IgD-negative memory B cell (primary cell): ENCODE measurements around the gene VDR. TPM values are rescaled to one million over a fixed set of nuclear protein-coding genes. Genes with fewer than 3 reads are reported as not detected.

ENCODE experiments used
- H3K27ac Mint-ChIP-seq, 3 donors: one replicate each; pipeline ENCODE4 v1.8.0; 2020 to 2022; ENCODE audit warnings: mild to moderate bottlenecking in 3 of 3, mixed read lengths in 3 of 3, moderate library complexity in 1 of 3
- H3K27me3 Mint-ChIP-seq: one replicate; pipeline ENCODE4 v1.8.0; 2021; ENCODE audit warnings: mixed read lengths
- H3K36me3 Mint-ChIP-seq: one replicate; pipeline ENCODE4 v1.8.0; 2020; ENCODE audit warnings: mild to moderate bottlenecking, mixed read lengths
- H3K4me1 Mint-ChIP-seq, 3 donors: one replicate each; pipeline ENCODE4 v1.8.0; 2020 to 2022; ENCODE audit warnings: mixed read lengths in 3 of 3, mild to moderate bottlenecking in 1 of 3
- H3K4me3 Mint-ChIP-seq, 4 donors: one replicate each; pipeline ENCODE4 v1.8.0; 2020 to 2022; ENCODE audit warnings: mild to moderate bottlenecking in 4 of 4, mixed read lengths in 4 of 4, moderate library complexity in 3 of 4
- H3K9me3 Mint-ChIP-seq, 3 donors: one replicate each; pipeline ENCODE4 v1.8.0; 2020 to 2021; ENCODE audit warnings: mixed read lengths in 3 of 3, mild to moderate bottlenecking in 1 of 3
- polyA plus RNA-seq: library from polyadenylated mRNA; unstranded; fragments of 300-500 nt; fragmentation: Illumina TruSeq; gene quantifications from one replicate; pipeline ENCODE4 v1.2.3, GENCODE V29; 2021

Gene VDR
- polyA plus RNA-seq, 1 donor from 2014 or later: 0.61 TPM

- H3K4me3 Mint-ChIP-seq: no peak overlapping the region
- H3K4me1 Mint-ChIP-seq: peaks cover 0 to 4% (median 1%) of the 10 kb centered on the region in 3 donors
- H3K27ac Mint-ChIP-seq: no peak overlapping the region
- H3K27me3 Mint-ChIP-seq: peaks cover 4% of the 10 kb centered on the region
- no peaks in the 10 kb centered on the region for H3K9me3 Mint-ChIP-seq
- H3K36me3 Mint-ChIP-seq: no peaks in the 10 kb centered on the region
Observed at GRCh38 chr12:47877081-47877480, 27.7 kb downstream of the VDR start.

DNA sequence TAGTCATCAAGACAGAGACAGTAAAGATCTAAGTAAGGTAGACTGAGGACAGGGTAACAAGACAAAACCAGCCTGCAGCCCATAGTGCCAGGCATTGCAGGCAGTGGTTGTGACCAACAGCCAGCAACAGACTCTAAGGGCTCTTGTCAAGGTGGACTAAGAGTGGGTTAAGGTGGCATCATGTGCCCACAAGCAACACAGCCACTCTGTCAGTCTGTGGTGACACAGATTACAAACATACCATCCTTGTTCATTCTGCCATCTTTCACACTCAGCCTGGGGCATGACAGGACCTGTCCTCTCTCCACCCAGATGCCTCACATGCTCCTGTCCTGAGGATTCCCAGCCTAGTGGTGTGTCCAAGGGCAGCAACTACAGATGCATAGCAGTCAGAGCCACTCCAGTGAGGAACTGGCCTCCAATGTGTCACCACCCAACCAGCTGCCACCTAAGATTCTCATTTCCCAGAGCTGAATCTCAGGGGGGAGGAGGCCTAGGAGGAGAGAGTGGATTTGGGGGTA lies 28.3 kb downstream of the VDR start:
- Mint-ChIP-seq H3K4me3 (no peak overlapping the region), H3K36me3 (no peaks in the 10 kb centered on the region), H3K4me1 (peaks cover 0 to 7% (median 1%) of the 10 kb centered on the region in 3 donors), H3K27me3 (no peaks in the 10 kb centered on the region), H3K9me3 (no peaks in the 10 kb centered on the region), H3K27ac (no peak overlapping the region)

GRCh38 chr12:47875746-47876439 lies 28.9 kb downstream of the VDR start:
- Mint-ChIP-seq H3K9me3 (no peaks in the 10 kb centered on the region), H3K27me3 (no peaks in the 10 kb centered on the region), H3K36me3 (no peaks in the 10 kb centered on the region), H3K4me1 (peaks cover 0 to 8% (median 1%) of the 10 kb centered on the region in 3 donors), H3K4me3 (no peak overlapping the region), H3K27ac (no peak overlapping the region)

GRCh38 chr12:47874316-47874715 lies 30.5 kb downstream of the VDR start:
- no peaks in the 10 kb centered on the region for H3K27me3 Mint-ChIP-seq
- H3K27ac Mint-ChIP-seq: no peak overlapping the region
- no peaks in the 10 kb centered on the region for H3K9me3 Mint-ChIP-seq
- H3K36me3 Mint-ChIP-seq: no peaks in the 10 kb centered on the region
- H3K4me1 Mint-ChIP-seq: peaks cover 12 to 15% (median 13%) of the 10 kb centered on the region in 3 donors
- H3K4me3 Mint-ChIP-seq: no peak overlapping the region

DNA sequence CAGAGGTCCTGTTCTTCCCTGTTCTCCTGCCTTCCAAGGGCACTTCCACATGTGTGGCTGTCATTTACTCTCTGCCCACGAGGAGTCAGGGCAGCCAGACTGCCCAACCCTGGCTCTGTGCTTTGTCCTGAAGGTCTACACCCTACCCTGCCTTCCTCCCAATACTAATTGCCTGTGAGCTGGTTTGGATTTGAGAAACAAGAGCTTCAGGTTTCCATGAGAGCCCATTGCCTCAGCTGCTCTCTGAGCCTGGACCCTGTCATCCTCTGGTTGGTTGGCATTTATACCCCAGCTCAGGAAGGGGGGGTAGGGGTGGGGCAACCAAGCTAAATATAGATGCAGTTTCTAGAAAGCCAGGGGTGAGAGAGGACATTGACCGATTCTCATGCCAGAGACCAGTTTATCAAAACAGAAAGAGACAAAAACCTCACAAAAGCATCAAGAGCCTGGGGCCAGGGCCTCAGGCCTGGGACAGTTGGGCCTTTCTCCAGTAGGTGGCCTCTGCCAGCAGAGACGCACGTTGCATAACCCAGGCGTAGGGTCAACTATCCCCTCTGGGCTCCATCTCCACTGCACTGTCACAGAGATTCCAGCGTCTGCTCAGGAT lies 34.5 kb downstream of the VDR start:
- Mint-ChIP-seq H3K36me3 (no peaks in the 10 kb centered on the region), H3K27ac (peak overlapping the region; percentile 3 to 39 (median 26)), H3K4me3 (peak overlapping the region in 1 of 4 donors; percentile 32), H3K9me3 (no peaks in the 10 kb centered on the region), H3K4me1 (peaks cover 22 to 28% (median 24%) of the 10 kb centered on the region in 3 donors), H3K27me3 (no peaks in the 10 kb centered on the region)

GRCh38 chr12:47868552-47869031 lies 36.2 kb downstream of the VDR start:
- Mint-ChIP-seq H3K27me3 (no peaks in the 10 kb centered on the region), H3K36me3 (no peaks in the 10 kb centered on the region), H3K9me3 (no peaks in the 10 kb centered on the region), H3K27ac (peak overlapping the region in 2 of 3 donors; percentile 16 to 32), H3K4me3 (peak overlapping the region in 2 of 4 donors; percentile 55 to 78), H3K4me1 (peaks cover 22 to 28% (median 23%) of the 10 kb centered on the region in 3 donors)

DNA sequence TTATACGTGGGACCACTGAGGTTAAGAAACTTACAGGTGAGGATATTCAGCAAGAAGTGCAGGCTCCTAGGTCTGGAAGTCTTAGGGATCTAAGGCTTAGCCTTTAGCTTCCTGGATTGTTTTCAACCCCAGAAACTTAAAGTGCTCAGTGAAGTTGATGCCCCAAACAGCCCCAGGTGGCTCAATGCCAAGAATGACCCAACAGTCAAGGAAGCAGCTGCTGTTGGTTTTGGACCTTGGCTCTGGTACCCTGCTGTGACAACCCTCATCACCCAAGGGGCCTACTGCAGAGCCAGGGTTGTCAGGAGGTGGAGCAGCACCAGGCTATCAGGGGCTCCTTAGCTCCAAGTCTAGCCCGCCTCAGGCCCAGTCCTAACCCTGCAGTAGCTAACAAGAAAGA lies 36.8 kb downstream of the VDR start:
- Mint-ChIP-seq H3K27me3 (no peaks in the 10 kb centered on the region), H3K4me1 (peaks cover 22 to 28% (median 23%) of the 10 kb centered on the region in 3 donors), H3K27ac (peak overlapping the region in 1 of 3 donors; percentile 59), H3K4me3 (no peak overlapping the region), H3K36me3 (no peaks in the 10 kb centered on the region), H3K9me3 (no peaks in the 10 kb centered on the region)

GRCh38 chr12:47867495-47867941 lies 37.3 kb downstream of the VDR start:
- H3K4me3 Mint-ChIP-seq: no peak overlapping the region
- peaks cover 22 to 28% (median 23%) of the 10 kb centered on the region in 3 donors for H3K4me1 Mint-ChIP-seq

GRCh38 chr12:47864646-47865235 lies 40.1 kb downstream of the VDR start:
- Mint-ChIP-seq H3K36me3 (no peaks in the 10 kb centered on the region), H3K9me3 (no peaks in the 10 kb centered on the region), H3K27ac (no peak overlapping the region), H3K4me3 (no peak overlapping the region), H3K27me3 (no peaks in the 10 kb centered on the region), H3K4me1 (peaks cover 11 to 15% (median 13%) of the 10 kb centered on the region in 3 donors)

More at GRCh38 chr12:47867495-47867941, 37.3 kb downstream of the VDR start:
- H3K27ac Mint-ChIP-seq: peak overlapping the region in 1 of 3 donors; percentile 59
- H3K9me3 Mint-ChIP-seq: no peaks in the 10 kb centered on the region
- no peaks in the 10 kb centered on the region for H3K27me3 Mint-ChIP-seq
- no peaks in the 10 kb centered on the region for H3K36me3 Mint-ChIP-seq

- H3K27ac Mint-ChIP-seq: no peak overlapping the region
- no peaks in the 10 kb centered on the region for H3K9me3 Mint-ChIP-seq
- no peaks in the 10 kb centered on the region for H3K36me3 Mint-ChIP-seq
- H3K4me3 Mint-ChIP-seq: no peak overlapping the region
- H3K4me1 Mint-ChIP-seq: peaks cover 8 to 15% (median 10%) of the 10 kb centered on the region in 3 donors
- no peaks in the 10 kb centered on the region for H3K27me3 Mint-ChIP-seq
Observed at GRCh38 chr12:47863985-47864384, 40.8 kb downstream of the VDR start.

- Mint-ChIP-seq H3K36me3 (no peaks in the 10 kb centered on the region), H3K4me1 (peaks cover 3 to 9% (median 5%) of the 10 kb centered on the region in 3 donors), H3K9me3 (no peaks in the 10 kb centered on the region), H3K4me3 (no peak overlapping the region), H3K27ac (no peak overlapping the region), H3K27me3 (peaks cover 2% of the 10 kb centered on the region)
Observed at GRCh38 chr12:47863467-47863866, 41.3 kb downstream of the VDR start.

DNA sequence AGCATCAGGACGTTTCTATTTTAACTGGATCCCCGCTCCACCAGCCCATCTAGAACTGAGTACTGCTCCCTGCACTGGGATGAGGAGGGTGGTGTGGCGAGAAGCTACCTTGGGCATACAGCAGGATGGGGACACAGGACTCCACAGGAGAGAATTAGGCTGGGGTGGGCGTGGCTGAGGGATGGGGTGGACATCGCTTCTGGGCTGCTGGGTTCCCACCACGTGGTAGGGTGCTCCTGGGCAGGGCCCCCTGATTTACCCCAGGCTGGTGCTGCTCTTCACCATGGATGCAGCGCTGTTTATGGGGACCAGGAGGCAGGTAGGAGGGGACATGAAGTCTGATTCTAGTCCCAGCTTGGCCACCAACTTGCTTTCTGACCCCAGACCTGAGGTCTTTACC lies 41.9 kb downstream of the VDR start:
- Mint-ChIP-seq H3K9me3 (no peaks in the 10 kb centered on the region), H3K27me3 (peaks cover 3% of the 10 kb centered on the region), H3K4me3 (no peak overlapping the region), H3K36me3 (no peaks in the 10 kb centered on the region), H3K27ac (no peak overlapping the region), H3K4me1 (peaks cover 0 to 4% (median 1%) of the 10 kb centered on the region in 3 donors)

DNA sequence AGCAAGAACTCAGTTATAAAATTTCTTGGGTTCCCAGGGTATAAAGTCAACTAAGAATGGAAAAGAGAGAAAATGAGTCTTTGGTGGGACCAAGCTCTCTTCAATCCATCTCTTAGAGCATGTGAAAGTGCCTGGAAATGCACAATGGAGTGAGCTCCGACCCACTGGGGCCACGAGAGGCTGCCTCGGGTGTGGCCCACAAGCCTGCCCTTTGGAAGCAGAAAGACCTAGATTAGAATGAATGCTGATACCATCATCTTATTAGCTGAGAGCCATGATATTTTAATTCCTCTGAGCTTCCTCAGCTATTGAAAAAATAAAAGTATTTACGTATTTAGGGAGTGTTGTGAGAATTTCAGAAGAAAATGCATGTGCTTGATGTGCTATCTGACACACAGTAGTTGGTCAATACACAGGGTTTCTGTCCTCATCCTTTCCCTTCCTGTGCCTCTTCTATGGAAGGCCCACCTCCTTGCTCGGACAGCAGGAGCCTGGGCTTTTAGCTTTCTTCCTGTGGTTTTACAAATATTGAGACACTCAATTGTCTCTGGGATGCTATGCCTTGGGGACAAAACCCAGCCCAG lies 42.5 kb downstream of the VDR start:
- Mint-ChIP-seq H3K4me1 (peaks cover 0 to 3% (median 1%) of the 10 kb centered on the region in 3 donors), H3K27me3 (peaks cover 3% of the 10 kb centered on the region), H3K9me3 (no peaks in the 10 kb centered on the region), H3K4me3 (no peak overlapping the region), H3K36me3 (no peaks in the 10 kb centered on the region), H3K27ac (no peak overlapping the region)

- Mint-ChIP-seq H3K9me3 (no peaks in the 10 kb centered on the region), H3K27ac (no peak overlapping the region), H3K27me3 (peaks cover 3% of the 10 kb centered on the region), H3K36me3 (no peaks in the 10 kb centered on the region), H3K4me3 (no peak overlapping the region), H3K4me1 (peaks cover 0 to 3% (median 0%) of the 10 kb centered on the region in 3 donors)
Observed at GRCh38 chr12:47860873-47861272, 43.9 kb downstream of the VDR start.
